Endothelial cell of umbilical vein (primary cell): Measurements from ENCODE around the gene CCNF. TPM values are rescaled to one million over a fixed set of nuclear protein-coding genes. Genes with fewer than 3 reads are reported as not detected.

Experiments
- BruUV-seq: library from RNA; stranded (reverse); fragments of 400-500 nt; replicated peaks from 2 replicates; lab custom pipeline; 2021; lab: Mats Ljungman, UMichigan
- CTCF ChIA-PET: fragments of 300-600, 350-600 bp; sonication (Branson Sonifier 250); formaldehyde crosslinking; loops from one replicate; lab custom pipeline; 2021; ENCODE audit warnings: antibody characterized with exemption, inconsistent platforms; lab: Charles Lee
- POLR2A ChIA-PET: fragments of 300-600, 350-600 bp; sonication (Branson Sonifier 250); formaldehyde crosslinking; loops from one replicate; lab custom pipeline; 2021; ENCODE audit warnings: antibody characterized with exemption, inconsistent platforms; lab: Charles Lee
- DNase-seq: peaks from one replicate; pipeline ENCODE4 v3.0.0-alpha.2; 2011; ENCODE audit warnings: low read depth, low spot score
- FAIRE-seq: peaks from 2 replicates; lab custom pipeline; 2011; peaks lifted over from hg19 to GRCh38; lab: Jason Lieb, UNC
- H2AFZ ChIP-seq: 2 replicates; pipeline ENCODE4 v1.6.0; 2012; ENCODE audit warnings: low read depth, low read length, control low read depth, inconsistent platforms
- H3K27ac ChIP-seq: 2 replicates; pipeline ENCODE4 v1.5.1; 2011; ENCODE audit warnings: low read depth, mild to moderate bottlenecking, control low read depth, low read length, moderate library complexity; ENCODE audit not compliant: insufficient read depth
- H3K27me3 ChIP-seq, 2 experiments: 2 replicates each; pipeline versions ENCODE4 v1.6.0 to v1.6.1; 2011; ENCODE audit warnings: low read length in 2 of 2, mixed read lengths in 1 of 2; ENCODE audit not compliant: control insufficient read depth in 2 of 2, insufficient read depth in 2 of 2
- H3K36me3 ChIP-seq, 2 experiments: 2 replicates in 1 of 2; 3 replicates in 1 of 2; pipeline ENCODE4 v1.5.1; 2011; ENCODE audit warnings: low read length in 2 of 2, mild to moderate bottlenecking in 1 of 2, moderate library complexity in 1 of 2; ENCODE audit not compliant: control insufficient read depth in 2 of 2, insufficient read depth in 2 of 2; ENCODE audit errors: extremely low read depth in 1 of 2
- H3K4me1 ChIP-seq: 3 replicates; pipeline ENCODE4 v1.5.1; 2011; ENCODE audit warnings: mild to moderate bottlenecking, low read length; ENCODE audit not compliant: control insufficient read depth, insufficient read depth; ENCODE audit errors: extremely low read depth
- H3K4me2 ChIP-seq: 2 replicates; pipeline ENCODE4 v1.6.1; 2011; ENCODE audit warnings: low read length, control low read depth, mixed read lengths; ENCODE audit not compliant: insufficient read depth
- H3K4me3 ChIP-seq, 3 experiments: fragments of 200-600 bp in 1 of 3; sonication (generic), shearing (Covaris generic) in 1 of 3; replicated peaks in 1 of 3; 2 replicates each; pipeline ENCODE4 v1.5.1; 2011 to 2016; ENCODE audit warnings: control low read depth in 3 of 3, low read length in 3 of 3, mild to moderate bottlenecking in 2 of 3, inconsistent platforms in 1 of 3, low read depth in 1 of 3, moderate library complexity in 1 of 3; ENCODE audit not compliant: insufficient read depth in 1 of 3
- H3K79me2 ChIP-seq: 2 replicates; pipeline ENCODE4 v1.6.0; 2012; ENCODE audit warnings: low read length, inconsistent platforms; ENCODE audit not compliant: control insufficient read depth, insufficient read depth
- H3K9ac ChIP-seq: replicated peaks from 2 replicates; pipeline ENCODE3; 2011; ENCODE audit warnings: low read length, control low read depth; ENCODE audit not compliant: insufficient read depth; ENCODE audit errors: extremely low read depth
- H3K9me1 ChIP-seq: replicated peaks from 3 replicates; pipeline ENCODE4 v1.6.0; 2011; ENCODE audit warnings: mild to moderate bottlenecking, low read length; ENCODE audit not compliant: control insufficient read depth, insufficient read depth; ENCODE audit errors: extremely low read depth
- H3K9me3 ChIP-seq: replicated peaks from 2 replicates; pipeline ENCODE4 v1.5.1; 2012; ENCODE audit warnings: low read length, inconsistent platforms; ENCODE audit not compliant: control insufficient read depth, insufficient read depth
- H4K20me1 ChIP-seq: replicated peaks from 2 replicates; pipeline ENCODE3; 2011; ENCODE audit warnings: mild to moderate bottlenecking, low read length; ENCODE audit not compliant: control insufficient read depth, insufficient read depth; ENCODE audit errors: extremely low read depth
- CTCF ChIP-seq, 2 donors: IDR thresholded peaks; 1 replicate in 1 of 2; 2 replicates in 1 of 2; pipeline ENCODE4 v1.5.1; 2011; ENCODE audit warnings: low read length in 2 of 2, mild to moderate bottlenecking in 2 of 2, moderate library complexity in 2 of 2, control low read depth in 1 of 2, inconsistent platforms in 1 of 2, low read depth in 1 of 2; ENCODE audit not compliant: insufficient read depth in 1 of 2; ENCODE audit errors: extremely low read depth in 1 of 2
- EZH2 ChIP-seq: IDR thresholded peaks from 2 replicates; pipeline ENCODE4 v1.6.1; 2012; ENCODE audit warnings: borderline replicate concordance, low read depth, mild to moderate bottlenecking, moderate library complexity, low read length, inconsistent platforms; ENCODE audit not compliant: severe bottlenecking
- FOS ChIP-seq: IDR thresholded peaks from 2 replicates; pipeline ENCODE4 v1.6.1; 2011; ENCODE audit warnings: mild to moderate bottlenecking, low read length, moderate library complexity, borderline replicate concordance; ENCODE audit not compliant: insufficient read depth
- GATA2 ChIP-seq: IDR thresholded peaks from 2 replicates; pipeline ENCODE4 v1.7.0; 2011; ENCODE audit warnings: low read depth, mild to moderate bottlenecking, moderate library complexity, mixed read lengths, low read length; ENCODE audit not compliant: insufficient read length, insufficient read depth
- JUN ChIP-seq: IDR thresholded peaks from 2 replicates; pipeline ENCODE4 v1.6.1; 2011; ENCODE audit warnings: borderline replicate concordance, low read depth; ENCODE audit not compliant: insufficient read length, insufficient read depth
- MAX ChIP-seq: IDR thresholded peaks from 2 replicates; pipeline ENCODE4 v1.6.1; 2011; ENCODE audit not compliant: insufficient read depth, insufficient read length
- MYC ChIP-seq: IDR thresholded peaks from one replicate; pipeline ENCODE4 v1.6.1; 2011; ENCODE audit warnings: mild to moderate bottlenecking, low read depth, low read length
- POLR2A ChIP-seq: IDR thresholded peaks from 2 replicates; pipeline ENCODE4 v1.6.1; 2012; ENCODE audit warnings: low read depth, mild to moderate bottlenecking, control low read depth, low read length
- POLR2AphosphoS5 ChIP-seq: IDR thresholded peaks from 2 replicates; pipeline ENCODE4 v1.6.1; 2012; ENCODE audit warnings: low read depth, mild to moderate bottlenecking, control low read depth, low read length, moderate library complexity; ENCODE audit not compliant: insufficient read depth
- dilution Hi-C: fragments of 300-500 bp; cut with MboI; formaldehyde crosslinking; loops from one replicate; pipeline ENCODE4 v1.15.0; 2019; ENCODE audit warnings: low sequenced_read_pairs; ENCODE audit not compliant: extremely low pct_ligation_motif_present
- intact Hi-C: fragments of 100-400 bp; cut with micrococcal nuclease; formaldehyde crosslinking; loops from one replicate; pipeline ENCODE4 v1.10.0; 2022
- polyA plus RNA-seq, 4 experiments: library from polyadenylated mRNA; depleted of rRNA in 3 of 4; stranded (reverse) in 3 of 4; unstranded in 1 of 4; fragments of >200 nt; gene quantifications; 2 replicates each; pipeline versions ENCODE4 v1.2.1 to v1.2.3, GENCODE V29; 2011 to 2012; ENCODE audit warnings: missing spikeins in 1 of 4
- total RNA-seq: library from RNA; stranded (reverse); gene quantifications from 2 replicates; pipeline ENCODE4 v1.2.3, GENCODE V29; 2021

The CCNF gene
- total and polyA plus RNA-seq, 2 donors (not counting 3 experiments of a cell fraction or from before 2014, with no cell fraction given): 13.9 to 48.9 TPM

- H3K4me1 ChIP-seq: no peaks in the 10 kb centered on the region
- ChIA-PET CTCF (interaction anchor here (1.7 to 2.3 kb wide), 2 partner anchors 12 to 19 kb away, joined by 5 to 9 read pairs; partner anchors contain the start of gene NTN3), POLR2A (no interaction called here)
- H2AFZ ChIP-seq: no peak overlapping the region
- TF ChIP-seq POLR2AphosphoS5: no peak
- no peak for TF ChIP-seq GATA2
- no peak for TF ChIP-seq JUN
- no peak for TF ChIP-seq POLR2A
- TF ChIP-seq EZH2: no peak
- no peak for TF ChIP-seq FOS
- no peak for TF ChIP-seq CTCF (IDR thresholded peaks at IDR 0.05; ENCODE audit: extremely low read depth in 1 of 2, insufficient read depth in 1 of 2, low read depth in 1 of 2, low read length in 2 of 2)
- no peak for TF ChIP-seq MYC
- no peak for TF ChIP-seq MAX
- no peak overlapping the region for H3K4me3 ChIP-seq
- H3K9me3 ChIP-seq: no peaks in the 10 kb centered on the region
- H3K27me3 ChIP-seq: no peaks in the 10 kb centered on the region
- no peaks in the 10 kb centered on the region for H3K36me3 ChIP-seq
- no peaks in the 10 kb centered on the region for H4K20me1 ChIP-seq
- no peak for FAIRE-seq
- dilution Hi-C loops (no loop called here), intact Hi-C loops (no loop called here)
- no peaks in the 10 kb centered on the region for H3K9me1 ChIP-seq
- H3K4me2 ChIP-seq: no peak overlapping the region
- no peak overlapping the region for H3K9ac ChIP-seq
- BruUV-seq: no TSS peak
- H3K79me2 ChIP-seq: peaks cover 3% of the 10 kb centered on the region
- no peak for DNase-seq
- no peak overlapping the region for H3K27ac ChIP-seq
These were observed 53.0 kb downstream of the CCNF start for GRCh38 chr16:2482249-2482648.
